HK-2 (cell line): ENCODE measurements around the gene ARMC9.
A peak's percentile ranks its signal among the peaks of the same experiment; 100 is the strongest.
"Not testable (repeated sequence)": the region's sequence is repeated elsewhere in the genome, so short reads cannot be mapped to it uniquely, and the experiment has no call there.

Source experiments
- DNase-seq: peaks from one replicate; pipeline ENCODE4 v3.0.0-alpha.2; 2018; ENCODE audit not compliant: unreplicated experiment

ARMC9 gene

GRCh38 chr2:231364061-231364460 is 165.6 kb downstream of the ARMC9 start:
- no peak for DNase-seq

GRCh38 chr2:231364961-231365810 is 166.8 kb downstream of the ARMC9 start:
- peak; percentile 22 for DNase-seq

GRCh38 chr2:231367178-231367577 is 168.7 kb downstream of the ARMC9 start:
- DNase-seq, result no peak

DNA sequence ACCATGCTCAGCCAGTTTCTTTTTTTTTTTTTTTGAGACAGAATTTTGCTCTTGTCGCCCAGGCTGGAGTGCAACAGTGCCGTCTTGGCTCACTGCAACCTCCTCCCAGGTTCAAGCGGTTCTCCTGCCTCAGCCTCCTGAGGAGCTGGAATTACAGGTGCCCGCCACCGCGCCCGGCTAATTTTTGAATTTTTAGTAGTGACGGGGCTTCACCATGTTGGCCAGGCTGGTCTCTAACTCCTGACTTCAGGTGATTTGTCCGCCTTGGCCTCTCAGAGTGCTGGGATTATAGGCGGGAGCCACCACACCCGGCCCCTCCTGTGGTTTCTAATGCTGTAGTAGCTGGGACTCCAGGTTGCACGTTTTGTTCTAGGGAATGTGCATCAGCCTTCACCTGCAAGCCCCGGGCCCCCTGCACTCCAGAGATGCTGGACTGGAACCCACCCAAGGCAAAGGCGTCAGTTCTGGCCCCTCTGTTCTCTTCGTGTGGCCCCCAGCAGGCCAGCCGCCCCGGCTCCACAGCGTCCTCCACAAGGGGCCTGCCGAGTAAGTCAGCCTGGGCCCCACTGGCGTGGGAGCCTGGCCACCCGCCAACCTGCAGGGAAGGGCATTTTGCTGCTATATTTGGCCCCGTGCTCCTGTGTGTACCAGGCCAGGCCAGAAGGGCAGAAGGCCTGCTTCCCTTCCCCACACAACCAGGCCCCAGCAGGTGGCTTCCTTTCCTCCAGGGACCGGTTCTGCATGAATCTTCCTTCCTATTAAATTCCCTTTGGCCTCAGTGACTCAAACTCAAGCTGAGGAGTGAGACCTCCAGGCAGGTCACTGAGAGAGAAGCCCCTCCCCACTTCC is 171.4 kb downstream of the ARMC9 start:
- DNase-seq, result no peak

- DNase-seq, result no peak
These were observed 172.0 kb downstream of the ARMC9 start for GRCh38 chr2:231370429-231370748.

DNA sequence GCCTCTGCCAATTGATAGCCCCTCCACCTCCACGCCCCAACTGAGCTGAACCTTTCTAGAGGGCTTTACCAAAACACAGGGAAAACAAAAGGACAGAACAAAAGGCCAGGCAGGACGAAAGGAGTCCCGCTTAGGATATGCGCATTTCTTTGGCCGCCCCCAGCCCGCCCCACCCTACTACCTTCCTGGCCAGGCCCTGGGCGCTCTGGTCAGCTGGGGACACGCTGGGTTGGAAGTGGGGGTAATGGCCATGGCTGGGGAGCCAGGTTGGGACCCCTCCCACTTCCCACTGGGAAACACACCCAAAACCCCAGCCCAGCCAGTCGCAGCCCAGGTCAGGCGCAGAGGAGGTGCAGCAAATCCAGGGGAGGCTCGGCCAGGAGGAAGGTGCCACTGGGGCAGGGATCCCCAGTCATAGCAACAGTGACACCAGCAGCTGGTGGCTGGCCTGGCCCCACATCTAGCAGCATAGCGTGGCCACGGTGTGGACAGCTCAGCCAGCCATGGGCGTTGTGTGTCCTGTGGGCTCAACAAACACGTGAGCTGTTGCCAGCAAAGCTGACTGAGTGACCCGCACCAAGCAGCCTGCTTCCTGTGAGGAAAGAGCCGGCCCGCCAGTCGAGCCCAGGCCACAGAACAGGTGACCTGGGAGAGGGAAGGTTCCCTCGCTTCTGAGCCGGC is 172.5 kb downstream of the ARMC9 start:
- no peak for DNase-seq

DNA sequence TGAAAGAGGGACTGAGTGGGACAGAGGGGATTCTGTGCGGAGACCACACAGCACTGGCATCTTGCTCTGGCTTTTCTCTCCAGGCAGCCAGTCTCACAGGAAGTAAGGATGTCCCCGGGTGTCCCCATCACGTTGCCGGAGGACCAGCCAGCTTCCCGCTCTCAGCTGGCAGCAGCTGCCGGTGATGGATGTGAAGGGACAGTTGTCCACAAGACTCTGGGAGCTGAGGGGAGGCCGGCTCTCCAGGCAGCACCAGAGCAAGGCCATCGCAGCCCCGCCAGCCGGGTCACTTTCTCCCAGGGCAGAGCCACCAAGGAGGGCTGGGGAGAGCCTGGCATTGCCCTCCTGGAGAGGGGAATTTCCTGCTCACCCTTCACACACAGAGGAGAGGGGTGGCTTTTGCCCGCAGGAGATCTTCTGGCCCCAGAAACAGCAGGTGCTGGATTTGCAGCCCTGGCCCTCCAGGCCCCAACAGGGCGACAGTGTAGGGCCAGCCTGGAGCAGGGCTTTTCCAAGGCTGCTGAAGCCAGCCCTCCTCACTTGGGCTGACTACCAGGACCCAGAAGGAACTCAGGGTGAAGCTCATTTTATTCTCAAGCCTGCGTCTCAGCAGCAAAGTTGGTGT is 173.1 kb downstream of the ARMC9 start:
- no peak for DNase-seq

DNA sequence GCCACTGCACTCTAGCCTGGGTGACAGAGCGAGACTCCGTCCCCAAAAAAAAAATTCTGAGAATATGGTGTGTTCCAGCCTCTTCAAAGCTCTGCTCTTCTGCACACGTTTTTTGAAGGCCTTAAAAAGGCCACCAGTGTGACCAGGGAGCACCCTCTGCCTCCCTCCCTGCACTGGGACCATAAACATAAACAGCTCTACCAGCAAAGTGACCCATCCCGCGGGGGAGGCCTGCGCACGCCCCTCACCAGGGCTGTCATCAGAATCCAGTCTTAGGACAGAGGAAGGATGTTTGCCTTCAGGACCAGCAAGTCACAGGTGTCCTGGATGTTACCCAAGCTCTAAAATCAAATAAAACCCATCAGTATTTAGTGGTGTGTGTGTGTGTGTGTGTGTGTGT is 173.9 kb downstream of the ARMC9 start:
- DNase-seq, result no peak

DNA sequence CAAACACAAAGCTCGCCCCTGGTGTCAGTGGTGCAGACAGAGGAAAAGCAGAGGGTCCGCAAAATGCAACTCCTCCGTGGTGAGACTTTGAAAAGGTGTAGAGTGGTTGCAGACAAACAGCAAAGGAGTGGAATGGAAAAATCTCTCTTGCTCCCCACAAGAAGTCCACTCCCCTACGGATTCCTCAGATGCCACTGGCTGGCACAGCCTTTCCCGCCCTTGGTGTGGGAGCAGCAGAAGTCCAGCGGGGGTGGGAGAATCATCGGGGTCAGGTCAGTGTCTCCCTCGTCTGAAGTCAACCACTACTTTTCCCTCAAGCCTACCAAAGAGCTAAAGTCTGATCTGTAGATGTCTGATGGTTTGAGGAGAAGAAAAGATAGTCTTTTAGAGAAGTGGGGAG is 174.8 kb downstream of the ARMC9 start:
- DNase-seq, result no peak

GRCh38 chr2:231373786-231374349 is 175.4 kb downstream of the ARMC9 start:
- DNase-seq, result no peak

GRCh38 chr2:231374771-231375170 is 176.3 kb downstream of the ARMC9 start:
- DNase-seq, result no peak

- DNase-seq, result not testable (repeated sequence)
These were observed 177.7 kb downstream of the ARMC9 start for GRCh38 chr2:231375994-231376615.

DNA sequence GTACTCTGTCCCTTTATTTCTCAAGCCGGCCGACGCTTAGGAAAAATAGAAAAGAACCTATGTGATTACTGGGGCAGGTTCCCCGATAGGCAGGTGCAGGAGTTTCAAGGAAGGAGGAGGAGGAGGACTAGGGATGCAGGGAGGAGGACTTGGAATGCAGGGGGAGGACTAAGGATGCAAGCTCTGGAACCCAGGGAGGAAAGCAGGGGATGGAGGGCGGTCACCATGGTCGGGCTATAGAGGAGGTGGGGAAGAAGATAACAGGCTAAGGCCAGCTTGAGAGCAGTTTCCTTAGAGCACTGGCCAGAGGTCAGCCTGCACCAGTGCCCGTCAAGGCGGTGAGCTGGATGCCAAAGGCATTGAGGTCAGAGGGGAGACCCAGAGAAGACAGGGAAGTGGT is 178.4 kb downstream of the ARMC9 start:
- DNase-seq, result no peak

DNA sequence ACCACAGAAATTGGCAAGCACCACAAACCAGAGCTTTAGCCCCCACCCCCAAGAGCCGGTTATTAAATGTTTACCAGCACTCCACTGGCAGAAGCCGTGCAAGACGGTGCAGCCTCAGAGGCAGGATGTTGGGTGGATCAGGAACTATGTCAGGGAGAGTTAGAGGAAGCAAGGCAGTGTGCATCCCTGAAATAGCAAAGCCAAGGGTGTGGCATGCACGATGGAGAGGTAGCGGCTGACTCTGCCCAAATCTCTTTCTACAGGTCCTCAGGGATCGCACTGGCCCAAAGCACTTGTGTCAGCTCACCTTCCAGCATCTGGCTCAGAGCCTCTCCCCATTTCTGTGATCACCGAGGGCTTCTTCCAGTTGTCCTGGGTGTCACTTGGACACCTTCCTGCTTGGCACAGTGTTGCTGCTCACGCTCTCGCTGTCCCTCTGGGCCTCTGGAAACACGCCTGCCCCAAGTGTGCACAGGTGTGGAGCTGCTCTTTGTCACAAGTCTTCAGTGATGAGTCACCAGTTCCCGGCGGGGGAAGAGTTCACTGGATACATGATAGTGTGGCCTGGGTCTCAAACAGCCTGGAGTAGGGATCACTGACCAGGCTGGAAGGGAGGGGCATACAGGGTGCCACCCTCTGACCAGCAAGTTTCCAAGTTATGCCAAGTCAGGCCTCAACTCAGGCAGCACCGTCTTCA is 179.7 kb downstream of the ARMC9 start:
- no peak for DNase-seq

DNA sequence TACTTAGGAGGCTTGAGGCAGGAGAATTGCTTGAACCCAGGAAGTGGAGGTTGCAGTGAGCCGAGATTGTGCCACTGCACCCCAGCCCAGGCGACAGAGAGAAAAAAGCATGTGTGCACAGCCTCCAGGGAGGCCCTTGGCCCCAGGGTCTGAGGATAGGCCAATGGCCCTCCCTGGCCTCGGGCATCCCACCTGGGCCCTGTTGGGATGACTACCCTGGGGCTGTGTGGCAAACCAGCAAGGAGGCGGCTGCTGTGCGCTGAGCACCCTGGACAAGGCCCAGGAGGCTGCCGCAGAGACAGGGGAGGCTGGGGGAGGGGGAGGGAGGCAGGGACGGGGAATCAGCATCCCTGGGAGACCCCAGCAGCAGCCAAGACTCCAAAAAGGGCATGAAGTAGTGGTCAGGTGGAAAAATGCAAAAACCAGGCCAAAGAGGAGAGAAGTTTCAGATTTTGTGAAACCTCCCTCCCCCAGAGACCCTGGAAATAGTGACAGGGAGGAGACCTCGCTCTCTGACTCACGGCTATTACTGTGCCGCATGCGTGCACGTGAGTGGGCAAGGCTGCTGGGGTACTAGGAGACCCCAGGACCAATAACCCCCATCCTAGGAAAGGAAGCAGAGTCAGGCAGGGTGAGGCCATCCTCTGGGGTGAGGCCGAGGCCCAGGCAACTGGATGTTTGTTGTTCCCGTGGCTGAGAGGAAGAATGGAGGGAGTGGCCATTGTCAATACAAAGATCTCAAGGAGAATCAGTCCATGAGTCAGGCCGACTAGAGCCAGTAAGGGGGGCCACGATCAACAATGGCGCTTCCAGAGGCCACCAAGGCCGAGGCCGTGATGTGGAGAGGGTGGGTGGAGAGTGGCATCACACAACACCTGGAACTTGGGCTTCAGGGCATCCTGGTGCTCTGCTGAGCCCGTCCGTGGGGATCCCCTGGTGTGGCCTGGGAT is 181.1 kb downstream of the ARMC9 start:
- no peak for DNase-seq

DNA sequence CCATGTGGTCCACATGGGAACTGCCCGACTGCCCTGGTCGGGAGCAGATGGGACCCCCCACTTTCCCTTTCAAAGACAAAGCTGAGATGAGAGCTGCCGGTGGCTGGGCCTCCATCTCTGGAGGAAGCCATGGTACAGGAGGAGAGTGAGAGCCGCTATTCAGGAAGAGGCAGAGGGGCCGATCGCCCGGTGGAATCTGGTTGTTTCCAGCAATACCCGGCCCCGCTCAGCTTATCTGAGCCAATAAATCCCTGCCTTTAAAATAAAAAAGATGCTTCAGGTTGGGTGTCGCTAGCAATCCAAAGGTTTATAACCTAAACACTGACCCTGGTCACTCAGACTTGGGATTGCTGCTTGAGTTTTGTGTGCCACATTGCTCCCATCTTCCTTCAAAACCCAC is 181.9 kb downstream of the ARMC9 start:
- DNase-seq, result no peak

DNA sequence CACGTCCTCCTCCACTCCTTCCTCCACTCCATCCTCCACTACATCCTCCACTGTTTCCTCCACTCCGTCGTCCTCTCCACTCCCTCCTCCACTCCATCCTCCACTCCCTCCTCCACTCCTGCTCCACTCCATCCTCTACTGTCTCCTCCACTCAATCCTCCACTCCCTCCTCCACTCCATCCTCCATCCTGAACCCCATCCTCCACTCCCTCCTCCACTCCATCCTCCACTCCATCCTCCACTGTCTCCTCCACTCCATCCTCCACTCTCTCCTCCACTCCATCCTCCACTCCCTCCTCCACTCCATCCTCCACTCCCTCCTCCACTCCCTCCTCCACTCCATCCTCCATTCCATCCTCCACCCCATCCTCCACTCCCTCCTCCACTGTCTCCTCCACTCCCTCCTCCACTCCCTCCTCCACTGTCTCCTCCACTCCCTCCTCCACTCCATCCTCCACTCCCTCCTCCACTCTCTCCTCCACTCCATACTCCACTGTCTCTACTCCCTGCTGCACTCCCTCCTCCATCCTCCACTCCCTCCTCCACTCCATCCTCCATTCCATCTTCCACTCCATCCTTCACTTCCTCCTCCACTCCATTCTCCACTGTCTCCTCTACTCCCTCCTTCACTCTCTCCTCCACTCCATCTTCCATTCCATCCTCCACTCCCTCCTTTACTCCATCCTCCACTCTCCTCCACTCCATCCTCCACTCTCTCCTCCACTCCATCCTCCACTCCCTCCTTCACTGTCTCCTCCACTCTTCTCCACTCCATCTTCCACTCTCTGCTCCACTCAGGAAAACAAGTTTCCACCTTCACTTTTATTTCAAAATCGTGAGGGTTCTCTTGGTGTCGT is 182.8 kb downstream of the ARMC9 start:
- no peak for DNase-seq

DNA sequence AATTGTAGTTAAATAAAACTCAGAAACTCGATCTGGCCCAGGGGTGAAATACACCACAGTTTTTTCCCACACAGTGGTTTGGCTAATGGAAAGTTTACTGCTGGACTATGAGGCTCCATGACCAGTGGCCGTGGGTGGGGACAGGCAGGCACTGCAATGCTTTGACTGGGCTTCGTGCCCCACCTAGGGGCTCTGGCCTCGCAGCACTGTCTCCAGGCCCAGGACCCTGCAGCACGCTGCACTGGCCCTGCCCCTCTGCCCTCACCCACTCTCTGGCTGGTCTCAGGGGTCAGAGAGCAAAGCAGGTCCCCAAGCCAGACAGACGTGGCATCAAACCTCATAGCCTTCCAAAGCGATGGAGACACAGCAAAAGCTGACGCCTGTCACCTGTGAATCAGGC is 183.7 kb downstream of the ARMC9 start:
- no peak for DNase-seq
